NCI-H2107 treated with DMSO at 0.1 percent for 48 hours (cell line): Measurements from ENCODE around the gene ZNF837.

ENCODE experiments used
- DNase-seq: peaks from one replicate; lab custom pipeline; 2025; ENCODE audit not compliant: unreplicated experiment; lab: John Stamatoyannopoulos, UW

The ZNF837 gene

GRCh38 chr19:58325311-58326022, 55.4 kb downstream of the ZNF837 start:
- no peak for DNase-seq

GRCh38 chr19:58319241-58319640, 61.6 kb downstream of the ZNF837 start:
- no peak for DNase-seq

GRCh38 chr19:58318297-58318696, 62.5 kb downstream of the ZNF837 start:
- DNase-seq = no peak
